Adrenal gland (tissue), 5 donors: ENCODE data around the gene THSD7A.

Experiments used
- POLR2A ChIP-seq, 2 donors: fragments of 450-650 bp; IDR thresholded peaks; one replicate each; pipeline ENCODE4 v1.6.1; 2017; ENCODE audit warnings: antibody characterized with exemption in 2 of 2, mild to moderate bottlenecking in 2 of 2, moderate library complexity in 1 of 2
- TF ChIP-seq, protein P1 (sequence below), 6 experiments: fragments of 450-650 bp in 4 of 6; fragments of 200-600 bp in 2 of 6; sonication (generic) in 1 of 6; IDR thresholded peaks; 1 replicate in 5 of 6; 2 replicates in 1 of 6; pipeline versions ENCODE4 v1.5.1 to v1.8.0; 2016 to 2021; ENCODE audit warnings: antibody characterized with exemption in 6 of 6, mild to moderate bottlenecking in 2 of 6, moderate library complexity in 1 of 6
- donor health status: DM: no; HTN: no; CAD: no.

DNA sequence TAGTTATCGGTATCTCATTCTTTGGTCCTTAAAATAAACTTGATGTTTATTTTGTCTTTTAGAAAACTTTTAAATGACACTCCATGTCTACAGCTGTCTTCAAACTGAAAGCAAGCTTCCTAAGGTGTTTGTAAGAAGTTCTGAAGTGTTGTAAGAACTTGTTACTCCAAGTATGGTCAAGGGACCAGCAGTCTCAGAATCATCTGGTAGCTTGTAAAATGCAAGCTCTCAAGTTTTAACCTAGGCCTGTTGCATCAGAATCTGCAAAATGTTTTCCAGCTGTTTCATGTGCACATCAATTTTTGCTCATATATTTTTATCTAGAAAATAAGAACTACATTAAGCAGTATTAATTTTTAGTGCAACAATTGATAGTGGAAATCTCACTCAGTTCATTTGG is 104.1 kb downstream of the THSD7A start:
- TF ChIP-seq, protein P1, sequence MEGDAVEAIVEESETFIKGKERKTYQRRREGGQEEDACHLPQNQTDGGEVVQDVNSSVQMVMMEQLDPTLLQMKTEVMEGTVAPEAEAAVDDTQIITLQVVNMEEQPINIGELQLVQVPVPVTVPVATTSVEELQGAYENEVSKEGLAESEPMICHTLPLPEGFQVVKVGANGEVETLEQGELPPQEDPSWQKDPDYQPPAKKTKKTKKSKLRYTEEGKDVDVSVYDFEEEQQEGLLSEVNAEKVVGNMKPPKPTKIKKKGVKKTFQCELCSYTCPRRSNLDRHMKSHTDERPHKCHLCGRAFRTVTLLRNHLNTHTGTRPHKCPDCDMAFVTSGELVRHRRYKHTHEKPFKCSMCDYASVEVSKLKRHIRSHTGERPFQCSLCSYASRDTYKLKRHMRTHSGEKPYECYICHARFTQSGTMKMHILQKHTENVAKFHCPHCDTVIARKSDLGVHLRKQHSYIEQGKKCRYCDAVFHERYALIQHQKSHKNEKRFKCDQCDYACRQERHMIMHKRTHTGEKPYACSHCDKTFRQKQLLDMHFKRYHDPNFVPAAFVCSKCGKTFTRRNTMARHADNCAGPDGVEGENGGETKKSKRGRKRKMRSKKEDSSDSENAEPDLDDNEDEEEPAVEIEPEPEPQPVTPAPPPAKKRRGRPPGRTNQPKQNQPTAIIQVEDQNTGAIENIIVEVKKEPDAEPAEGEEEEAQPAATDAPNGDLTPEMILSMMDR (IDR thresholded peaks at IDR 0.05), result no peak
- no peak for TF ChIP-seq POLR2A (IDR thresholded peaks at IDR 0.05)
